A549 (cell line): ENCODE data around the gene ARHGEF18. TPM values are rescaled to one million over a fixed set of nuclear protein-coding genes. Genes with fewer than 3 reads are reported as not detected.

Experiments used
- ATAC-seq, 2 experiments: fragments of 200-7000 bp in 1 of 2; fragments of >200 bp in 1 of 2; cut with Nextera tagmentation in 1 of 2; cut with Tn5 transposase in 1 of 2; 3 replicates each; pipeline versions ENCODE4 v1.8.0 to v1.9.1; 2018 to 2020; ENCODE audit warnings: mild to moderate bottlenecking in 1 of 2, moderate library complexity in 1 of 2
- CTCF ChIA-PET: fragments of 300-600 bp; sonication (Branson Sonifier 250); formaldehyde crosslinking; extraction: SDS; loops from one replicate; lab custom pipeline; 2021; ENCODE audit warnings: antibody characterized with exemption, inconsistent platforms; lab: Yijun Ruan, JAX
- POLR2A ChIA-PET: fragments of 350-600 bp; formaldehyde crosslinking; extraction: SDS; loops from one replicate; lab custom pipeline; 2021; ENCODE audit warnings: antibody characterized with exemption, inconsistent platforms; lab: Yijun Ruan, JAX
- DNase-seq, 2 experiments: peaks; one replicate each; pipeline versions ENCODE4 v3.0.0 to v3.0.0-alpha.2; 2011 to 2016; ENCODE audit warnings: low read depth in 1 of 2, low spot score in 1 of 2
- FAIRE-seq: peaks from 2 replicates; lab custom pipeline; 2011; peaks lifted over from hg19 to GRCh38; lab: Jason Lieb, UNC
- H3K27ac ChIP-seq, 2 experiments: fragments of >200 bp; sonication (Bioruptor Twin); formaldehyde crosslinking; 3 replicates each; pipeline ENCODE4 v1.5.1; 2016 to 2017
- H3K4me1 ChIP-seq: fragments of >200 bp; sonication (Bioruptor Twin); formaldehyde crosslinking; 3 replicates; pipeline ENCODE4 v1.6.1; 2016
- H3K4me2 ChIP-seq: fragments of >200 bp; sonication (Bioruptor Twin); formaldehyde crosslinking; 3 replicates; pipeline ENCODE4 v1.6.1; 2016
- H3K4me3 ChIP-seq: fragments of >200 bp; sonication (Bioruptor Twin); formaldehyde crosslinking; 3 replicates; pipeline ENCODE4 v1.5.1; 2016
- H3K9me3 ChIP-seq: fragments of >200 bp; sonication (Bioruptor Twin); formaldehyde crosslinking; 3 replicates; pipeline ENCODE4 v1.6.1; 2016
- CHD4 ChIP-seq: fragments of 200-600 bp; sonication (generic); IDR thresholded peaks from 2 replicates; pipeline ENCODE4 v1.6.1; 2016; ENCODE audit warnings: antibody characterized with exemption, mild to moderate bottlenecking, borderline replicate concordance
- CTCF ChIP-seq: fragments of >200 bp; sonication (Bioruptor Twin); formaldehyde crosslinking; IDR thresholded peaks from 3 replicates; pipeline ENCODE4 v1.5.1; 2016
- EHF ChIP-seq: fragments of 250-450 bp; sonication (Bioruptor Pico); IDR thresholded peaks from 2 replicates; pipeline ENCODE4 v1.5.0; 2020; ENCODE audit warnings: mild to moderate bottlenecking
- ELK1 ChIP-seq: fragments of 150-350 bp; IDR thresholded peaks from 2 replicates; pipeline ENCODE4 v1.6.1; 2014; ENCODE audit warnings: low read depth, mild to moderate bottlenecking, low read length
- ESRRA ChIP-seq: fragments of 150-350 bp; IDR thresholded peaks from 2 replicates; pipeline ENCODE4 v1.6.1; 2014; ENCODE audit warnings: mild to moderate bottlenecking, low read length, borderline replicate concordance
- FOXS1 ChIP-seq: fragments of 250-450 bp; sonication (Bioruptor Pico); IDR thresholded peaks from 2 replicates; pipeline ENCODE4 v1.5.0; 2020; ENCODE audit warnings: mild to moderate bottlenecking, moderate library complexity
- HES2 ChIP-seq: fragments of >200 bp; sonication (Bioruptor Twin); formaldehyde crosslinking; IDR thresholded peaks from 2 replicates; pipeline ENCODE4 v1.6.1; 2016
- HEYL ChIP-seq: fragments of 250-450 bp; sonication (Bioruptor Pico); IDR thresholded peaks from 2 replicates; pipeline ENCODE4 v1.8.0; 2021; ENCODE audit warnings: mild to moderate bottlenecking, moderate library complexity
- HMGXB4 ChIP-seq: fragments of 250-450 bp; sonication (Bioruptor Pico); IDR thresholded peaks from 2 replicates; pipeline ENCODE4 v1.5.0; 2021; ENCODE audit warnings: mild to moderate bottlenecking, moderate library complexity, borderline replicate concordance
- HOXA7 ChIP-seq: fragments of 250-450 bp; sonication (Bioruptor Pico); IDR thresholded peaks from 2 replicates; pipeline ENCODE4 v1.5.0; 2020; ENCODE audit warnings: mild to moderate bottlenecking, moderate library complexity
- HOXB13 ChIP-seq: fragments of 250-450 bp; sonication (Bioruptor Pico); IDR thresholded peaks from 2 replicates; pipeline ENCODE4 v1.5.0; 2020; ENCODE audit warnings: low read depth, mild to moderate bottlenecking, moderate library complexity
- HOXB5 ChIP-seq: fragments of 250-450 bp; sonication (Bioruptor Pico); IDR thresholded peaks from 2 replicates; pipeline ENCODE4 v1.5.0; 2020; ENCODE audit warnings: mild to moderate bottlenecking, moderate library complexity
- JUN ChIP-seq, 2 experiments: fragments of >200 bp; sonication (Bioruptor Twin); formaldehyde crosslinking; IDR thresholded peaks; 2 replicates in 1 of 2; 3 replicates in 1 of 2; pipeline ENCODE4 v1.6.1; 2016 to 2017
- JUNB ChIP-seq: fragments of >200 bp; sonication (Bioruptor Twin); formaldehyde crosslinking; IDR thresholded peaks from 2 replicates; pipeline ENCODE4 v1.6.1; 2016
- MAFK ChIP-seq: fragments of 450-650 bp; IDR thresholded peaks from 2 replicates; pipeline ENCODE4 v1.6.1; 2014; ENCODE audit not compliant: partially characterized antibody
- MAZ ChIP-seq: fragments of 150-350 bp; IDR thresholded peaks from 2 replicates; pipeline ENCODE4 v1.6.1; 2014; ENCODE audit warnings: antibody characterized with exemption, low read depth, low read length, borderline replicate concordance
- NFE2L2 ChIP-seq: fragments of 150-350 bp; conservative IDR thresholded peaks from 2 replicates; pipeline ENCODE4 v1.6.1; 2014; ENCODE audit warnings: low read length
- NPAS2 ChIP-seq: fragments of 250-450 bp; sonication (Bioruptor Pico); IDR thresholded peaks from 2 replicates; pipeline ENCODE4 v1.8.0; 2022; ENCODE audit warnings: mild to moderate bottlenecking, moderate library complexity, borderline replicate concordance
- PBX3 ChIP-seq: IDR thresholded peaks from 2 replicates; pipeline ENCODE4 v1.6.1; 2012
- RCOR1 ChIP-seq: fragments of 150-350 bp; IDR thresholded peaks from 2 replicates; pipeline ENCODE4 v1.6.1; 2014; ENCODE audit warnings: antibody characterized with exemption, low read length, low read depth
- RNF2 ChIP-seq: fragments of 200-600 bp; sonication (generic); IDR thresholded peaks from 2 replicates; pipeline ENCODE4 v1.6.1; 2016; ENCODE audit warnings: low read depth, mild to moderate bottlenecking, antibody characterized with exemption, moderate library complexity, borderline replicate concordance
- SMC3 ChIP-seq: fragments of >200 bp; sonication (Bioruptor Twin); formaldehyde crosslinking; IDR thresholded peaks from 3 replicates; pipeline ENCODE4 v1.6.1; 2018; ENCODE audit warnings: inconsistent platforms
- ZFP36 ChIP-seq: fragments of 450-650 bp; IDR thresholded peaks from 2 replicates; pipeline ENCODE4 v1.6.1; 2014; ENCODE audit warnings: borderline replicate concordance; ENCODE audit not compliant: partially characterized antibody
- ZNF302 ChIP-seq: fragments of 250-450 bp; sonication (Bioruptor Pico); IDR thresholded peaks from 2 replicates; pipeline ENCODE4 v1.9.0; 2021; ENCODE audit warnings: inconsistent platforms, mild to moderate bottlenecking, moderate library complexity
- WGBS: methylation state at CpG from one replicate; pipeline ENCODE4 v1.1.6; 2017; ENCODE audit errors: missing lambda C conversion rate; 5-methylcytosine and 5-hydroxymethylcytosine counted together
- polyA plus RNA-seq, 4 experiments: library from polyadenylated mRNA; depleted of rRNA in 3 of 4; stranded (reverse); fragments of >200 nt; fragmentation: RNase III in 1 of 4; extraction: RNeasy Plus Mini Kit Qiagen cat#74134 plus additional on column Dnase treatment in 1 of 4; gene quantifications; 2 replicates in 3 of 4; 3 replicates in 1 of 4; pipeline ENCODE4 v1.2.3, GENCODE V29; 2011 to 2017

ARHGEF18 gene
- polyA plus RNA-seq, 2 of the 4 experiments (the other 2 are of a cell fraction), result 7.4 to 20.7 TPM

GRCh38 chr19:7358102-7358597 lies 9.4 kb downstream of the ARHGEF18 start (continued):
- no peak for TF ChIP-seq RNF2
- no peak for TF ChIP-seq HES2
- TF ChIP-seq FOXS1 (CRISPR knock-in tag), result no peak
- no peak for TF ChIP-seq EHF (CRISPR knock-in tag)
- TF ChIP-seq ESRRA, result no peak
- no peak for TF ChIP-seq ZFP36
- no peak for TF ChIP-seq JUNB
- no peak for TF ChIP-seq ELK1

- WGBS, result 21% methylated on average over 7 of the region's 8 CpGs
- no peak overlapping the region for H3K4me2 ChIP-seq
- POLR2A ChIA-PET, result no interaction called here
- FAIRE-seq, result no peak
- CTCF ChIA-PET, result interaction anchor here (0.9 to 2.7 kb wide), 3 partner anchors 20 to 440 kb away, joined by 3 to 11 read pairs (median 3); no protein-coding TSS in a partner anchor
- H3K4me1 ChIP-seq, result no peaks in the 10 kb centered on the region
- H3K4me3 ChIP-seq, result no peak overlapping the region
- no peak for TF ChIP-seq ZNF302 (CRISPR knock-in tag)
- H3K27ac ChIP-seq, result no peak overlapping the region
- ATAC-seq, result no peak
- no peak for DNase-seq
- no peaks in the 10 kb centered on the region for H3K9me3 ChIP-seq
Measured at GRCh38 chr19:7360393-7360984, 11.8 kb downstream of the ARHGEF18 start.

GRCh38 chr19:7363225-7363624 lies 14.5 kb downstream of the ARHGEF18 start:
- FAIRE-seq, result no peak
- Histone ChIP-seq H3K9me3 (no peaks in the 10 kb centered on the region), H3K27ac (no peak overlapping the region), H3K4me3 (no peak overlapping the region), H3K4me1 (no peaks in the 10 kb centered on the region), H3K4me2 (no peak overlapping the region)
- no peak for DNase-seq
- ATAC-seq, result no peak
- TF ChIP-seq MAZ (no peak), NPAS2 (CRISPR knock-in tag) (no peak), PBX3 (no peak), CHD4 (no peak)
- ChIA-PET POLR2A (no interaction called here), CTCF (interaction anchor here (0.5 kb wide), 1 partner anchor 890 kb away, joined by 3 read pairs; no protein-coding TSS in a partner anchor)
- 53% methylated on average over 2 of the region's 2 CpGs for WGBS

GRCh38 chr19:7366701-7367420 lies 18.1 kb downstream of the ARHGEF18 start:
- POLR2A ChIA-PET, result interaction anchor here (0.5 to 0.6 kb wide), 2 partner anchors 59 to 123 kb away, joined by 3 to 4 read pairs; no protein-coding TSS in a partner anchor
- CTCF ChIA-PET, result interaction anchor here (0.6 to 4.0 kb wide), 9 partner anchors 7 to 433 kb away, joined by 3 to 27 read pairs (median 4); no protein-coding TSS in a partner anchor
- Histone ChIP-seq H3K4me3 (no peak overlapping the region), H3K4me2 (no peak overlapping the region), H3K4me1 (no peaks in the 10 kb centered on the region), H3K27ac (no peak overlapping the region), H3K9me3 (no peaks in the 10 kb centered on the region)
- FAIRE-seq (no peak), ATAC-seq (peak; percentile 48 to 56; a peak in 2 of 6 replicates), DNase-seq (peak; percentile 41 to 70)
- WGBS, result 32% methylated on average over 10 of the region's 10 CpGs
- TF ChIP-seq CTCF, result peak; percentile 45
- TF ChIP-seq HEYL (CRISPR knock-in tag), result no peak
- peak; percentile 18; the same call in 1 of the 3 replicates for TF ChIP-seq SMC3
- no peak for TF ChIP-seq RCOR1
- no peak for TF ChIP-seq FOXS1 (CRISPR knock-in tag)
- TF ChIP-seq JUN (IDR thresholded peaks at IDR 0.05), result no peak
- TF ChIP-seq NFE2L2, result no peak
- TF ChIP-seq RNF2, result no peak
- TF ChIP-seq HMGXB4, result no peak
- TF ChIP-seq MAFK, result no peak
- no peak for TF ChIP-seq EHF (CRISPR knock-in tag)
- TF ChIP-seq HOXB5 (CRISPR knock-in tag), result no peak
- no peak for TF ChIP-seq HOXB13
- no peak for TF ChIP-seq HOXA7
